Heart left ventricle (tissue), 16 donors: ENCODE data around the gene SLC9A7. TPM values are rescaled to one million over a fixed set of nuclear protein-coding genes. Genes with fewer than 3 reads are reported as not detected.

ENCODE experiments used
- ATAC-seq, 4 donors: fragments of 200-7000 bp; cut with Tn5 transposase; one replicate each; pipeline ENCODE4 v1.9.1; 2020 to 2022; ENCODE audit warnings: moderate library complexity in 4 of 4, mild to moderate bottlenecking in 3 of 4, moderate number of reproducible peaks in 1 of 4
- DNase-seq, 5 donors: peaks; one replicate each; pipeline ENCODE4 v3.0.0-alpha.2; 2020
- H3K27ac ChIP-seq, 12 donors: fragments of 200-600 bp; sonication (generic) in 4 of 12; one replicate each; pipeline versions ENCODE4 v1.5.0 to v1.8.0; 2016 to 2022; ENCODE audit warnings: mild to moderate bottlenecking in 2 of 12
- H3K27me3 ChIP-seq, 9 donors: fragments of 200-600 bp; sonication (generic) in 2 of 9; one replicate each; pipeline versions ENCODE4 v1.5.1 to v1.8.0; 2016 to 2022; ENCODE audit warnings: mild to moderate bottlenecking in 3 of 9
- H3K36me3 ChIP-seq, 9 donors: fragments of 200-600 bp; sonication (generic) in 2 of 9; one replicate each; pipeline versions ENCODE4 v1.5.0 to v1.8.0; 2018 to 2022; ENCODE audit warnings: mild to moderate bottlenecking in 2 of 9
- H3K4me1 ChIP-seq, 12 donors: fragments of 200-600 bp; sonication (generic) in 4 of 12; one replicate each; pipeline versions ENCODE4 v1.5.0 to v1.8.0; 2016 to 2022; ENCODE audit warnings: mild to moderate bottlenecking in 3 of 12
- H3K4me3 ChIP-seq, 12 donors: fragments of 200-600 bp; sonication (generic) in 4 of 12; one replicate each; pipeline versions ENCODE4 v1.5.0 to v1.8.0; 2017 to 2022; ENCODE audit warnings: mild to moderate bottlenecking in 9 of 12, moderate library complexity in 4 of 12
- H3K9me3 ChIP-seq, 12 donors: fragments of 200-600 bp; sonication (generic) in 4 of 12; one replicate each; pipeline versions ENCODE4 v1.5.0 to v1.8.0; 2016 to 2022; ENCODE audit warnings: mild to moderate bottlenecking in 1 of 12
- CTCF ChIP-seq, 12 donors: fragments of 200-600 bp; sonication (generic) in 4 of 12; IDR thresholded peaks; one replicate each; pipeline versions ENCODE4 v1.5.0 to v1.8.0; 2018 to 2022; ENCODE audit warnings: antibody characterized with exemption in 12 of 12, mild to moderate bottlenecking in 5 of 12
- POLR2A ChIP-seq, 2 donors: fragments of 450-650 bp; IDR thresholded peaks; one replicate each; pipeline ENCODE4 v1.6.1; 2017; ENCODE audit warnings: antibody characterized with exemption in 2 of 2, mild to moderate bottlenecking in 2 of 2, moderate library complexity in 2 of 2
- WGBS, 4 donors: extraction: QIAGEN DNeasy Blood & Tissue Kit in 2 of 4; methylation state at CpG; one replicate each; pipeline versions ENCODE4 v1.1.5 to v1.1.7; 2013 to 2018; 5-methylcytosine and 5-hydroxymethylcytosine counted together
- intact Hi-C, 10 donors: fragments of 100-400 bp; cut with DNase I; formaldehyde crosslinking; loops; one replicate each; pipeline versions ENCODE4 v1.11.1 to v1.14.2; 2022
- polyA plus RNA-seq, 2 donors: library from polyadenylated mRNA; stranded (reverse); fragments of 200-250 nt; gene quantifications; one replicate each; pipeline ENCODE4 v1.2.3, GENCODE V29; 2013
- total RNA-seq, 9 donors: library from RNA; depleted of rRNA in 2 of 9; stranded (reverse); fragments of >200 nt in 2 of 9; fragmentation: NEBNext Ultra II Directional in 3 of 9; extraction: Animal tissue kit (Norgen Biotek cat#: 25700) in 3 of 9; gene quantifications; one replicate each; pipeline versions ENCODE4 v1.1.0 to v1.2.4, GENCODE V29; 2016 to 2023
- donor health status: ischemic (EF 13 %, LVEDD 7.1; RV severe dilation, severe dysfunction).
- donor health status: healthy with polysubstance abuse.
- donor health status: DM: no; HTN: yes; CAD: no.
- donor health status: DM: no; HTN: no; CAD: no.
- donor health status: ischemic (EF 25% LVEDD 6.9; RV normal size, moderate dysfunction).
- donor health status: ischemic (EF 25% LVEDD 5.7; RV mildly dilated, moderate dysfunction).
- donor health status: healthy.
- donor health status: DM: yes; HTN: yes; CAD: no.
- donor health status: ischemic (EF 35%, LVEDD 5.7; RV mildly dilated, moderate dysfunction).
- donor health status: nonischemic (EF 11% LVEDD 7.7; RV severe dilation, severe dysfunction).
- donor health status: DM: yes; HTN: yes; CAD: no.
- donor health status: PGD.
- donor health status: ischemic (EF 29% LVEDD 5.4; RV normal size, mild dysfunction).
- donor health status: nonischemic (EF 23%, LVEDD 6.1; RV moderate dilation, normal function).

The SLC9A7 gene
- total and polyA plus RNA-seq, 11 donors: 0.46 to 8.6 (median 2.3) TPM

DNA sequence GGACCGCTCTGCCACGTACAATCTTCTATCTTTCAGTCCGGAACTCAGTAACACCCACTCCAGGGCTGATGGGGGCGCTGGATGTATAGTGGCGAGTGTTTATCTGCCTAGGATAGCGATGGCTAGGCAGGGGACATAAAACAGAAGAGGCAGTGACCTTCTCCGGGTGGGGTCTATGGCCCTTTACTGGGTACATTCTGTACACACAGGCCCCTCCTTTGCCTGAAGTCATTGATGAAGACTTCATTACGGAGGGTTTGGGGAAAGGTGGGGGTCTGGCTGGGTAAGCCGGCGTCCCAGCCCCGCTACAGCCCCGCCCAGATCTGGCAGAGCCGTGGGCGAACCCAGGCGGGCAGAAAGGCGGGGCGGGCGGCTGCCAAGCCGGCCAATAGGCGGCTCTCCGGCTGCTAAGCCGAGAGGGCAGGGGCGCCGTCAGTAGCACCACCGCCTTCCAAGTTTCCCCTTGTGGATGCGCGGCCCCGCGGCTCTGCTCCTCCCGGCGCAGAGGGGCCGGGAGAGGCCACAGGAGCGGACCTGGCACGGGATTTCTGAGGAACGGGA is 185.5 kb downstream of the SLC9A7 start, which contains the start of gene CHST7:
TSS of gene CHST7 (plus strand) at position 435 of the 561 bp plus-strand sequence. CDS start 167 bp downstream, outside the sequence.
- no peaks in the 10 kb centered on the region for H3K9me3 ChIP-seq
- peak; percentile 74 to 85 (median 84) for ATAC-seq
- H3K4me1 ChIP-seq: peaks cover 0 to 21% (median 7%) of the 10 kb centered on the region in 12 donors
- H3K4me3 ChIP-seq: peak within 1 kb of the TSS; percentile 33 to 89 (median 67)
- H3K27ac ChIP-seq: peak within 1 kb of the TSS; percentile 70 to 85 (median 81)
- H3K27me3 ChIP-seq: no peaks in the 10 kb centered on the region
- H3K36me3 ChIP-seq: no peaks in the 10 kb centered on the region
- 1 to 45% (median 21%) methylated on average over 27 to 35 of the region's 35 CpGs for WGBS, 4 donors
- intact Hi-C loops: loop anchor here in 9 of 10 donors (5.0 kb wide), 2 partner anchors 69 to 114 kb away; no protein-coding TSS in a partner anchor
- DNase-seq: peak; percentile 68 to 87 (median 80)
- peak in 1 of 2 donors; percentile 79 for TF ChIP-seq POLR2A (IDR thresholded peaks at IDR 0.05)
- peak in 9 of 12 donors; percentile 6 to 53 (median 24) for TF ChIP-seq CTCF (IDR thresholded peaks at IDR 0.05)

DNA sequence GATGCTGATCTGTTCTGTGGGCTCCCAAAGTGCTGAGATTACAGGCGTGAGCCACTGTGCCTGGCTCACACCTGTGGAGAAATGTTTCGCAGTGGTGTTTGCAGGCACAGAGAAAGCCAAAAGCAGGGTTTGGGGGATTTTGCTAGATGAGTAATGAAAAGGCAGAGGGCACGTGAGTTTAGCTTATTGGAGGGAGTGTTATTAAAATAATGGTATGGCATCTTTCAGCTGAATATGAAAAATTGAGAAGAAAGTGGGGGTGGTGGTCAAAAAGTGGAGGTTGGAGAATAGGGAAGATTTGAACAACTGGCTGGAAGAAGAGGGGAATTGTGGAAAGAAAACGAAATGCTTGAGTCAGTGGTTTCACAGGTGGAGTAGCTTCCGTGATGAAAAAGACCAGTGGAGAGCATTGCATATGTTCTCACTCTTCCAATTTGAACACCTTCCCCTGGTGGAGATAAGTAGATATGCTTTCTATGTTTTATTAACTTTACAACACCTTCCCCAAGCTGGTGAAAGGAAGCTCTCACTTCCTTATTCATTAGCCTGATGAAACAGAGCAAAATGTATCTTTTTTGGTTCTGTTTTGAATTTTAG is 186.5 kb downstream of the SLC9A7 start:
- Histone ChIP-seq H3K4me1 (peaks cover 0 to 12% (median 3%) of the 10 kb centered on the region in 12 donors), H3K27ac (peak overlapping the region in 1 of 12 donors; percentile 75), H3K36me3 (no peaks in the 10 kb centered on the region), H3K9me3 (no peaks in the 10 kb centered on the region), H3K4me3 (no peak overlapping the region), H3K27me3 (no peaks in the 10 kb centered on the region)
- no peak for ATAC-seq
- DNase-seq: no peak
- intact Hi-C loops: loop anchor here in 9 of 10 donors (5.0 kb wide), 2 partner anchors 70 to 115 kb away; no protein-coding TSS in a partner anchor
- TF ChIP-seq CTCF (IDR thresholded peaks at IDR 0.05) (no peak), POLR2A (IDR thresholded peaks at IDR 0.05) (no peak)
- WGBS, 4 donors: 66 to 88% (median 79%) methylated on average over 5 of the region's 5 CpGs

DNA sequence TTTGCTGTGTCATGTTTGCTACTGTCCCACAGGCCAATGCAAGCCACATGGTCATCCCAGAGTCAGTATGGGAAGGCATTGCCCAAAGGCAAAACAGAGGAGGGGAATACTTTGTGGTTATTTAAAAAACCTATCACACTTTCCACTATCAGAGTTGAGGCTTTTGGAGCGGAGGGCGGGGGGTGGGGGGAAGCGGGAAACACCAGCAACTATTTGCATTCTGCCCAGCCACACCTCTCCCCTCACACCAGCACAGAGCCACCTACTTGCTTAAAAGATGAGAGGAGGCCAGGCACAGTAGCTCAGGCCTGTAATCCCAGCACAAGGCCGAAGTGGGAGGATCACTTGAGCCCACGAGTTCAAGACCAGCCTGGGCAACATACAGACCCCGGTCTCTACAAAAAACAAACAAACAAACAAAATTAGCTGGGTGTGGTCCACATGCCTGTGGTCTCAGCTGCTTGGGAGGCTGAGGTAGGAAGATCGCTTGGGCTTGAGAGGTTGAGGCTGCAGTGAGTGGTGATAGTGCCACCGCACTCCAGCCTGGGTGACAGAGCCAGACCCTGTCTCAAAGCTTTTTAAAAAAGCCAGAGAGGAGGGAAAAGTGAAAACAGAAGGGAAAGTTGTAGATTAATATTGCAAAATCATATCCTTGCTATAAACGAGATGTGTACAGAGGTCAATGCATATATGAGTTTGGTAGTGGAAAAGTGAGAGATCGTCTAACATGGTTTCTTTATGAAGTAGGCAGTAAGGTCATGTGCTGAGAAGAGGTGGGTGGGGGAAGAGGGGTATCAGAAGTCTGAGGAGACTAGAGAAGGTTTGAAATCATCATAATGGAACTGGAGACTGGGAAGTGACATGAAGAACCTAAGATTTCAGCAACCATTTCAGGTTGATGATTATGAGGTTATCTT is 187.2 kb downstream of the SLC9A7 start:
- no peak for ATAC-seq
- WGBS, 4 donors: 82 to 96% (median 92%) methylated on average over 10 of the region's 10 CpGs

More for the DNA sequence above, 187.2 kb downstream of the SLC9A7 start:
- Histone ChIP-seq H3K27ac (no peak overlapping the region), H3K36me3 (no peaks in the 10 kb centered on the region), H3K4me3 (no peak overlapping the region), H3K9me3 (no peaks in the 10 kb centered on the region), H3K4me1 (peaks cover 0 to 10% (median 0%) of the 10 kb centered on the region in 12 donors), H3K27me3 (no peaks in the 10 kb centered on the region)
- intact Hi-C loops: loop anchor here in 9 of 10 donors (5.0 kb wide), 2 partner anchors 71 to 116 kb away; no protein-coding TSS in a partner anchor
- TF ChIP-seq CTCF (IDR thresholded peaks at IDR 0.05) (no peak), POLR2A (IDR thresholded peaks at IDR 0.05) (no peak)
- DNase-seq: no peak
